Hindlimb muscle (tissue), 1 donor: ENCODE data around the gene LRRC8C. TPM values are rescaled to one million over a fixed set of nuclear protein-coding genes. Genes with fewer than 3 reads are reported as not detected.

Experiments used
- polyA plus RNA-seq: library from polyadenylated mRNA; unstranded; fragments of 120-200 nt; gene quantifications from one replicate; pipeline ENCODE4 v1.2.1, GENCODE V29; 2013; ENCODE audit not compliant: insufficient read length

Gene LRRC8C
- polyA plus RNA-seq, 1 donor, result 6.5 TPM

Other genes starting within 250 kb of the LRRC8C start
- gene LRRC8B, start 108.3 kb upstream of the LRRC8C start, polyA plus RNA-seq, result 3.0 TPM
- gene LRRC8D, start 187.9 kb downstream of the LRRC8C start, polyA plus RNA-seq, result 7.5 TPM